ENCODE data around the gene RALGPS1. TPM values are rescaled to one million over a fixed set of nuclear protein-coding genes. Genes with fewer than 3 reads are reported as not detected.
"Not testable (repeated sequence)": the region's sequence is repeated elsewhere in the genome, so short reads cannot be mapped to it uniquely, and the experiment has no call there.

The RALGPS1 gene
- total RNA-seq, 5 donors from 2014 or later (not counting 1 experiment from before 2014, with no cell fraction given), result 7.3 to 13.9 (median 9.4) TPM

GRCh38 chr9:127170103-127170502 lies 255.5 kb downstream of the RALGPS1 start:
- peaks cover 42% of the 10 kb centered on the region for H3K36me3 Mint-ChIP-seq
- ChIA-PET POLR2A (no interaction called here), CTCF (no interaction called here)
- no peaks in the 10 kb centered on the region for H3K27me3 Mint-ChIP-seq
- DNase-seq (no peak), ATAC-seq (replicated peaks in 1 of 4) (no peak)
- H3K9me3 Mint-ChIP-seq, result no peaks in the 10 kb centered on the region
- H3K9me3 ChIP-seq, result no peaks in the 10 kb centered on the region
- H3K4me1 ChIP-seq (ENCODE audit: control insufficient read depth in 1 of 2, extremely low read depth in 1 of 2, insufficient read depth in 2 of 2, low read length in 2 of 2), result no peaks in the 10 kb centered on the region
- no peak overlapping the region for H3K27ac Mint-ChIP-seq
- WGBS (ENCODE audit: insufficient coverage), result 94% methylated on average over 2 of the region's 4 CpGs
- H3K4me3 ChIP-seq (ENCODE audit: control insufficient read depth in 1 of 2, extremely low read depth in 1 of 2, low read length in 1 of 2), result no peak overlapping the region
- H3K4me1 Mint-ChIP-seq, result peaks cover 0 to 3% (median 0%) of the 10 kb centered on the region in 3 donors
- no peak overlapping the region for H3K4me3 Mint-ChIP-seq
- no peaks in the 10 kb centered on the region for H3K36me3 ChIP-seq (ENCODE audit: control insufficient read depth in 2 of 2, extremely low read depth in 1 of 2, insufficient read depth in 1 of 2, low read length in 1 of 2)
- H3K27me3 ChIP-seq (replicated peaks in 1 of 2; ENCODE audit: control insufficient read depth in 2 of 2, extremely low read depth in 1 of 2, insufficient read depth in 2 of 2, low read length in 1 of 2), result no peaks in the 10 kb centered on the region
- H3K27ac ChIP-seq (ENCODE audit: low read length), result no peak overlapping the region

- ATAC-seq (replicated peaks in 1 of 4), result no peak
- DNase-seq, result no peak
- no peaks in the 10 kb centered on the region for H3K27me3 Mint-ChIP-seq
- CTCF ChIA-PET, result no interaction called here
- peaks cover 45% of the 10 kb centered on the region for H3K36me3 Mint-ChIP-seq
- Histone ChIP-seq H3K4me3 (ENCODE audit: control insufficient read depth in 1 of 2, extremely low read depth in 1 of 2, low read length in 1 of 2) (no peak overlapping the region), H3K4me1 (ENCODE audit: control insufficient read depth in 1 of 2, extremely low read depth in 1 of 2, insufficient read depth in 2 of 2, low read length in 2 of 2) (no peaks in the 10 kb centered on the region), H3K36me3 (ENCODE audit: control insufficient read depth in 2 of 2, extremely low read depth in 1 of 2, insufficient read depth in 1 of 2, low read length in 1 of 2) (no peaks in the 10 kb centered on the region), H3K27me3 (replicated peaks in 1 of 2; ENCODE audit: control insufficient read depth in 2 of 2, extremely low read depth in 1 of 2, insufficient read depth in 2 of 2, low read length in 1 of 2) (no peaks in the 10 kb centered on the region), H3K27ac (ENCODE audit: low read length) (no peak overlapping the region), H3K9me3 (no peaks in the 10 kb centered on the region)
- peaks cover 0 to 3% (median 0%) of the 10 kb centered on the region in 3 donors for H3K4me1 Mint-ChIP-seq
- no peak overlapping the region for H3K27ac Mint-ChIP-seq
- no peaks in the 10 kb centered on the region for H3K9me3 Mint-ChIP-seq
- no peak overlapping the region for H3K4me3 Mint-ChIP-seq
- POLR2A ChIA-PET, result no interaction called here
- 70% methylated on average over 1 of the region's 2 CpGs for WGBS (ENCODE audit: insufficient coverage)
Measured at GRCh38 chr9:127170652-127171051, 256.1 kb downstream of the RALGPS1 start.

- POLR2A ChIA-PET; H3K27me3 ChIP-seq (replicated peaks in 1 of 2; ENCODE audit: control insufficient read depth in 2 of 2, extremely low read depth in 1 of 2, insufficient read depth in 2 of 2, low read length in 1 of 2); H3K4me3 ChIP-seq (ENCODE audit: control insufficient read depth in 1 of 2, extremely low read depth in 1 of 2, low read length in 1 of 2); H3K9me3 Mint-ChIP-seq; ATAC-seq (replicated peaks in 1 of 4); H3K27ac Mint-ChIP-seq; H3K36me3 ChIP-seq (ENCODE audit: control insufficient read depth in 2 of 2, extremely low read depth in 1 of 2, insufficient read depth in 1 of 2, low read length in 1 of 2); H3K4me1 ChIP-seq (ENCODE audit: control insufficient read depth in 1 of 2, extremely low read depth in 1 of 2, insufficient read depth in 2 of 2, low read length in 2 of 2); H3K27me3 Mint-ChIP-seq; DNase-seq; CTCF ChIA-PET; H3K27ac ChIP-seq (ENCODE audit: low read length); H3K9me3 ChIP-seq; H3K4me1 Mint-ChIP-seq; H3K4me3 Mint-ChIP-seq: not testable (repeated sequence)
- peaks cover 52% of the 10 kb centered on the region for H3K36me3 Mint-ChIP-seq
- WGBS (ENCODE audit: insufficient coverage), result 96% methylated on average over 5 of the region's 9 CpGs
Measured at GRCh38 chr9:127171348-127171747, 256.8 kb downstream of the RALGPS1 start.

- no peak overlapping the region for H3K4me3 Mint-ChIP-seq
- WGBS (ENCODE audit: insufficient coverage), result 89% methylated on average over 5 of the region's 12 CpGs
- H3K27ac Mint-ChIP-seq, result no peak overlapping the region
Measured at GRCh38 chr9:127172066-127172707, 257.6 kb downstream of the RALGPS1 start.

GRCh38 chr9:127173063-127173462 lies 258.5 kb downstream of the RALGPS1 start:
- Histone ChIP-seq H3K4me3 (ENCODE audit: control insufficient read depth in 1 of 2, extremely low read depth in 1 of 2, low read length in 1 of 2) (no peak overlapping the region), H3K4me1 (ENCODE audit: control insufficient read depth in 1 of 2, extremely low read depth in 1 of 2, insufficient read depth in 2 of 2, low read length in 2 of 2) (no peaks in the 10 kb centered on the region), H3K27me3 (replicated peaks in 1 of 2; ENCODE audit: control insufficient read depth in 2 of 2, extremely low read depth in 1 of 2, insufficient read depth in 2 of 2, low read length in 1 of 2) (peaks cover 0 to 3% of the 10 kb centered on the region in 2 experiments), H3K36me3 (ENCODE audit: control insufficient read depth in 2 of 2, extremely low read depth in 1 of 2, insufficient read depth in 1 of 2, low read length in 1 of 2) (no peaks in the 10 kb centered on the region), H3K9me3 (no peaks in the 10 kb centered on the region), H3K27ac (ENCODE audit: low read length) (no peak overlapping the region)
- Mint-ChIP-seq H3K27me3 (no peaks in the 10 kb centered on the region), H3K4me3 (no peak overlapping the region), H3K27ac (no peak overlapping the region), H3K36me3 (peaks cover 45% of the 10 kb centered on the region), H3K9me3 (no peaks in the 10 kb centered on the region), H3K4me1 (no peaks in the 10 kb centered on the region)
- ChIA-PET CTCF (no interaction called here), POLR2A (interaction anchor here in 1 of 2 donors (0.6 kb wide), 1 partner anchor 473 kb away, joined by 5 read pairs; no protein-coding TSS in a partner anchor)
- DNase-seq (no peak), ATAC-seq (replicated peaks in 1 of 4) (no peak)
- WGBS (ENCODE audit: insufficient coverage), result 90% methylated on average over 4 of the region's 4 CpGs

More at GRCh38 chr9:127172066-127172707, 257.6 kb downstream of the RALGPS1 start:
- no peaks in the 10 kb centered on the region for H3K4me1 Mint-ChIP-seq
- H3K27me3 Mint-ChIP-seq, result no peaks in the 10 kb centered on the region
- H3K4me3 ChIP-seq (ENCODE audit: control insufficient read depth in 1 of 2, extremely low read depth in 1 of 2, low read length in 1 of 2), result no peak overlapping the region
- H3K36me3 Mint-ChIP-seq, result peaks cover 50% of the 10 kb centered on the region
- H3K9me3 Mint-ChIP-seq, result no peaks in the 10 kb centered on the region
- H3K9me3 ChIP-seq, result no peaks in the 10 kb centered on the region
- H3K27me3 ChIP-seq (replicated peaks in 1 of 2; ENCODE audit: control insufficient read depth in 2 of 2, extremely low read depth in 1 of 2, insufficient read depth in 2 of 2, low read length in 1 of 2), result no peaks in the 10 kb centered on the region
- H3K36me3 ChIP-seq (ENCODE audit: control insufficient read depth in 2 of 2, extremely low read depth in 1 of 2, insufficient read depth in 1 of 2, low read length in 1 of 2), result no peaks in the 10 kb centered on the region
- no peaks in the 10 kb centered on the region for H3K4me1 ChIP-seq (ENCODE audit: control insufficient read depth in 1 of 2, extremely low read depth in 1 of 2, insufficient read depth in 2 of 2, low read length in 2 of 2)
- ChIA-PET CTCF (no interaction called here), POLR2A (no interaction called here)
- ATAC-seq (replicated peaks in 1 of 4), result no peak
- H3K27ac ChIP-seq (ENCODE audit: low read length), result no peak overlapping the region
- no peak for DNase-seq

GRCh38 chr9:127174386-127175318 lies 260.1 kb downstream of the RALGPS1 start:
- no peaks in the 10 kb centered on the region for H3K36me3 ChIP-seq (ENCODE audit: control insufficient read depth in 2 of 2, extremely low read depth in 1 of 2, insufficient read depth in 1 of 2, low read length in 1 of 2)
- no peaks in the 10 kb centered on the region for H3K9me3 ChIP-seq
- no peaks in the 10 kb centered on the region for H3K4me1 Mint-ChIP-seq
- no peak for ATAC-seq (replicated peaks in 1 of 4)
- H3K27me3 Mint-ChIP-seq, result no peaks in the 10 kb centered on the region
- H3K27me3 ChIP-seq (replicated peaks in 1 of 2; ENCODE audit: control insufficient read depth in 2 of 2, extremely low read depth in 1 of 2, insufficient read depth in 2 of 2, low read length in 1 of 2), result peaks cover 0 to 3% of the 10 kb centered on the region in 2 experiments
- H3K36me3 Mint-ChIP-seq, result peaks cover 35% of the 10 kb centered on the region
- WGBS (ENCODE audit: insufficient coverage), result 95% methylated on average over 9 of the region's 12 CpGs
- H3K4me1 ChIP-seq (ENCODE audit: control insufficient read depth in 1 of 2, extremely low read depth in 1 of 2, insufficient read depth in 2 of 2, low read length in 2 of 2), result no peaks in the 10 kb centered on the region
- H3K27ac Mint-ChIP-seq, result no peak overlapping the region
- H3K9me3 Mint-ChIP-seq, result no peaks in the 10 kb centered on the region
- POLR2A ChIA-PET, result interaction anchor here in 1 of 2 donors (0.6 kb wide), 1 partner anchor 11 kb away, joined by 5 read pairs; no protein-coding TSS in a partner anchor
- CTCF ChIA-PET, result no interaction called here
- H3K4me3 ChIP-seq (ENCODE audit: control insufficient read depth in 1 of 2, extremely low read depth in 1 of 2, low read length in 1 of 2), result no peak overlapping the region
- no peak overlapping the region for H3K4me3 Mint-ChIP-seq
- H3K27ac ChIP-seq (ENCODE audit: low read length), result no peak overlapping the region
- no peak for DNase-seq
